Peyer's patch (tissue), 4 donors: ENCODE results near the gene RDH13. TPM values are rescaled to one million over a fixed set of nuclear protein-coding genes. Genes with fewer than 3 reads are reported as not detected.
A peak's percentile ranks its signal among the peaks of the same experiment; 100 is the strongest.

Experiments
- DNase-seq, 3 donors: peaks; one replicate each; pipeline ENCODE4 v3.0.0-alpha.2; 2017 to 2019
- H3K27ac ChIP-seq, 4 donors: fragments of 200-600 bp; sonication (generic); one replicate each; pipeline ENCODE4 v1.5.1; 2016 to 2019
- H3K27me3 ChIP-seq, 2 donors: fragments of 200-600 bp; sonication (generic); one replicate each; pipeline ENCODE4 v1.5.1; 2019
- H3K36me3 ChIP-seq, 3 donors: fragments of 200-600 bp; sonication (generic); one replicate each; pipeline ENCODE4 v1.5.1; 2016 to 2019
- H3K4me1 ChIP-seq, 4 donors: fragments of 200-600 bp; sonication (generic); one replicate each; pipeline ENCODE4 v1.5.1; 2016 to 2019
- H3K4me3 ChIP-seq, 4 donors: fragments of 200-600 bp; sonication (generic); 1 replicate in 3 of 4; 2 replicates in 1 of 4; pipeline ENCODE4 v1.5.1; 2016 to 2019; ENCODE audit warnings: mild to moderate bottlenecking in 1 of 4
- H3K9me3 ChIP-seq, 4 donors: fragments of 200-600 bp; sonication (generic); one replicate each; pipeline ENCODE4 v1.5.1; 2016 to 2019; ENCODE audit warnings: mild to moderate bottlenecking in 1 of 4
- CTCF ChIP-seq, 6 experiments: fragments of 450-650 bp in 4 of 6; fragments of 200-600 bp in 2 of 6; sonication (generic) in 1 of 6; IDR thresholded peaks; one replicate each; pipeline ENCODE4 v1.5.1; 2017 to 2019; ENCODE audit warnings: antibody characterized with exemption in 6 of 6, mild to moderate bottlenecking in 3 of 6, moderate library complexity in 1 of 6
- POLR2A ChIP-seq, 2 donors: fragments of 450-650 bp; IDR thresholded peaks; one replicate each; pipeline ENCODE4 v1.5.1; 2017; ENCODE audit warnings: antibody characterized with exemption in 2 of 2, mild to moderate bottlenecking in 2 of 2, moderate library complexity in 2 of 2
- total RNA-seq, 4 donors: library from RNA; depleted of rRNA; stranded (reverse); fragments of >200 nt; gene quantifications; one replicate each; pipeline ENCODE4 v1.1.0, GENCODE V29; 2016

The RDH13 gene
- total RNA-seq, 4 donors from 2014 or later = 21.5 to 84.2 (median 49.0) TPM

- DNase-seq = peak; percentile 76 to 97 (median 94)
- H3K27ac ChIP-seq = peak overlapping the region; percentile 52 to 89 (median 68)
- peaks cover 0 to 24% (median 9%) of the 10 kb centered on the region in 4 donors for H3K4me1 ChIP-seq
- H3K4me3 ChIP-seq = peak overlapping the region; percentile 37 to 62 (median 60)
- peak; percentile 28 to 57 for TF ChIP-seq POLR2A (IDR thresholded peaks at IDR 0.05)
- no peak for TF ChIP-seq CTCF (IDR thresholded peaks at IDR 0.05)
- H3K36me3 ChIP-seq = no peaks in the 10 kb centered on the region
- peaks cover 0 to 7% of the 10 kb centered on the region in 2 donors for H3K27me3 ChIP-seq
- H3K9me3 ChIP-seq = peaks cover 0 to 21% (median 0%) of the 10 kb centered on the region in 4 donors
These were observed 18.2 kb upstream of the RDH13 start for GRCh38 chr19:55080968-55081769.

DNA sequence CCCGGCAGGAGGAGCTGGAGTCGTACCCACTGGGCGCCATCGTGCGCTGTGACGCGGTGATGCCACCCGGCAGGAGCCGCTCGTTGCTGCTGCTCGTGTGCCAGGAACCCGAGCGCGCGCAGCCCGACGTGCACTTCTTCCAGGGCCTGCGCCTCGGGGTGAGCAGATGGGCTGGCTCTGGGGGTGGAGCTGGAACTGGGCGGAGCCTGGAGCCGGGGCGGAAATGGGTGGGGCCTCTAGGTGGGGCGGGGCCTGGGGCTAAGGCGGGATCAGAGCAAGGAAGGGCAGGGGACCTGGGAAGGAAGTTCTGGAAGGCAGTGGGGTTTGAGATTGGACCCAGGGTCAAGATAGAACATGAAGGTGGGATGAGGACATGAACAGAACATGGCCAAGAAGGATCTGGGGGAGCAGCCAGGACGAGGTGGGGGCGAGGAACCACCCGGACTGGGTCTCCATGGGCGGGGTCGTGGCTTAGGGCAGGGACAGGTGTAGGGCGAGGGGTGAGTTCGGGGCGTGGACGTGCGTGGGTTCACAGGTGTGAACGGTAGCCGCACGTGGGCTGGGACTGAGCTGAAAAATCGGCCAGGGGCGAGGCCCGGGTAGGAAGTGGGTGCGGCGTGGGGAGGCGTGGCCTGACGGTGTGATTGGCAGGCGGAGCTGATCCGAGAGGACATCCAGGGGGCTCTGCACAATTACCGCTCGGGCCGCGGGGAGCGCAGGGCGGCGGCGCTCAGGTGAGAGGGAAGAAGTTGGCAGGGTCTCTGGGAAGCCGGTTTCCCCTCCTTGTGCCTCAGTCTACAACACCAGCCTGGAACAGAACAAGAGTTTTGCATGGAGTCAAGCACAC is 17.4 kb upstream of the RDH13 start:
- peaks cover 0 to 21% (median 0%) of the 10 kb centered on the region in 4 donors for H3K9me3 ChIP-seq
- DNase-seq = peak; percentile 48 to 94 (median 90)
- H3K36me3 ChIP-seq = no peaks in the 10 kb centered on the region
- peak overlapping the region in 3 of 4 donors; percentile 64 to 89 (median 71) for H3K27ac ChIP-seq
- H3K4me1 ChIP-seq = peaks cover 0 to 24% (median 9%) of the 10 kb centered on the region in 4 donors
- peaks cover 0 to 7% of the 10 kb centered on the region in 2 donors for H3K27me3 ChIP-seq
- peak overlapping the region; percentile 37 to 62 (median 60) for H3K4me3 ChIP-seq
- TF ChIP-seq POLR2A (IDR thresholded peaks at IDR 0.05) = peak in 1 of 2 donors; percentile 37
- TF ChIP-seq CTCF (IDR thresholded peaks at IDR 0.05) = no peak

DNA sequence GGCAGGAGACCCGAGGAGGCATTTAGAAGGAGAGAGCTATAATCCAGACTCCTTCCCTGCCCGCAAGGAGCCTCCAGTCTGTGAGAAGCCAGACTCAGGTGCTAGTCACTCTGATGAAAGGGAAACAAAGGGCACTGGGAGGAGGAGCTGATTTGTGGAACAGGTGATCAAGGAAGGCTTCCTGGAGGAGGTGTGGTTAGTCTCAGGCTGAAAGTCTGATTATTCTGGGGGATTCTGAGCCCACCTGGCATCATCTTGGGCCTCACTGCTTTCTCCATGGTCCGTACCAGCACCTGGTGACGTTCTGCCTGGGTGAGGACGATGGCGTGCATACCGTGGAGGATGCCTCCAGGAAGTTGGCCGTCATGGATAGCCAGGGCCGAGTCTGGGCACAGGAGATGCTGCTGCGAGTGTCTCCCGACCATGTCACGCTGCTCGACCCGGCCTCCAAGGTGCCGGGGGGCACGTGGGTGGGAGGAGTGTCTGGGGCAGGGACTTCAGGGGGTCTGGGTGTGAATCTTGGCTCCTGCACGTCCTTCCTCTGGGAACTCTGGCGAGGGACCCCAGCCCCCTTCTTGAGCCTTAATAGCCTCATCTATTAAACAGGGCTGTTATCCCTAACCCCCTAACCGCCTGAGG is 16.6 kb upstream of the RDH13 start:
- TF ChIP-seq POLR2A (IDR thresholded peaks at IDR 0.05) (no peak), CTCF (IDR thresholded peaks at IDR 0.05) (no peak)
- peaks cover 0 to 7% of the 10 kb centered on the region in 2 donors for H3K27me3 ChIP-seq

DNA sequence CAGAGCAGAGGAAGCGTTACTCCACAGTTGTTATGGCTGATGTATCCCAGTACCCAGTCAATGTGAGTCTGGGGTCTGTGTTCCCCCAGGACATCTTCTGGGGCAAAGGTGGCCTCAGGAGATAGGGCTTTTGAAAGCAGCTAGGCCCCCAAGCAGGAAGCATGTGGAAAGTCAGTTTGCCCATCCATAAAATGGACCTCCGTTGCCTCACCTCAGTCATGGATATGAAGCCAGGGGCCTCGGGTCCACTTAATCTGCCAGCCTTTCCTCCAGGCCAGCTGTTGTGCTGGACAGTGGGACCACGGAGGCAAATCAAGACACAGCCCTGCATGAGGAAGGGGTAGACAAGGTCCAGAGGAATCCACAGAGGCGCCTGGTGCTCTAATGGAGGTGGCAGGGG is 16.0 kb upstream of the RDH13 start:
- H3K27ac ChIP-seq = no peak overlapping the region
- peaks cover 0 to 24% (median 9%) of the 10 kb centered on the region in 4 donors for H3K4me1 ChIP-seq
- H3K9me3 ChIP-seq = peaks cover 0 to 21% (median 0%) of the 10 kb centered on the region in 4 donors
- H3K4me3 ChIP-seq = no peak overlapping the region
- H3K36me3 ChIP-seq = no peaks in the 10 kb centered on the region
- peaks cover 0 to 7% of the 10 kb centered on the region in 2 donors for H3K27me3 ChIP-seq
- DNase-seq = no peak
- TF ChIP-seq CTCF (IDR thresholded peaks at IDR 0.05) (no peak), POLR2A (IDR thresholded peaks at IDR 0.05) (no peak)

More for the DNA sequence above, 16.6 kb upstream of the RDH13 start:
- Histone ChIP-seq H3K4me1 (peaks cover 0 to 24% (median 9%) of the 10 kb centered on the region in 4 donors), H3K27ac (peak overlapping the region in 1 of 4 donors; percentile 89), H3K4me3 (peak overlapping the region in 1 of 4 donors; percentile 62), H3K36me3 (no peaks in the 10 kb centered on the region), H3K9me3 (peaks cover 0 to 21% (median 0%) of the 10 kb centered on the region in 4 donors)
- no peak for DNase-seq

- Histone ChIP-seq H3K27ac (no peak overlapping the region), H3K4me3 (no peak overlapping the region), H3K27me3 (peaks cover 0 to 3% of the 10 kb centered on the region in 2 donors), H3K9me3 (peaks cover 0 to 14% (median 0%) of the 10 kb centered on the region in 4 donors), H3K36me3 (no peaks in the 10 kb centered on the region), H3K4me1 (peaks cover 0 to 20% (median 9%) of the 10 kb centered on the region in 4 donors)
- DNase-seq = no peak
- TF ChIP-seq POLR2A (IDR thresholded peaks at IDR 0.05) (no peak), CTCF (IDR thresholded peaks at IDR 0.05) (no peak)
These were observed 14.2 kb upstream of the RDH13 start for GRCh38 chr19:55077106-55077505.
